A549 (cell line): ENCODE measurements around the gene SLC29A2.
"Not testable (repeated sequence)": the region's sequence is repeated elsewhere in the genome, so short reads cannot be mapped to it uniquely, and the experiment has no call there.

Experiments
- CHD2 ChIP-seq: fragments of 150-350 bp; IDR thresholded peaks from 2 replicates; pipeline ENCODE4 v1.6.1; 2014; ENCODE audit warnings: low read length; ENCODE audit not compliant: partially characterized antibody
- EP300 ChIP-seq, 2 experiments: fragments of >200 bp; sonication (Bioruptor Twin); formaldehyde crosslinking; IDR thresholded peaks; 2 replicates in 1 of 2; 3 replicates in 1 of 2; pipeline ENCODE4 v1.6.1; 2016 to 2017
- HOXB13 ChIP-seq: fragments of 250-450 bp; sonication (Bioruptor Pico); IDR thresholded peaks from 2 replicates; pipeline ENCODE4 v1.5.0; 2020; ENCODE audit warnings: low read depth, mild to moderate bottlenecking, moderate library complexity
- JUN ChIP-seq, 2 experiments: fragments of >200 bp; sonication (Bioruptor Twin); formaldehyde crosslinking; IDR thresholded peaks; 2 replicates in 1 of 2; 3 replicates in 1 of 2; pipeline ENCODE4 v1.6.1; 2016 to 2017
- POLR2A ChIP-seq: IDR thresholded peaks from 2 replicates; pipeline ENCODE4 v1.6.1; 2012; ENCODE audit warnings: mild to moderate bottlenecking, low read length
- RFX5 ChIP-seq: fragments of 450-650 bp; IDR thresholded peaks from 2 replicates; pipeline ENCODE4 v1.7.1; 2014; ENCODE audit warnings: antibody characterized with exemption, mild to moderate bottlenecking, moderate library complexity
- TF ChIP-seq, protein P1 (sequence below): fragments of >200 bp; sonication (Bioruptor Twin); formaldehyde crosslinking; IDR thresholded peaks from 3 replicates; pipeline ENCODE4 v1.5.1; 2016

DNA sequence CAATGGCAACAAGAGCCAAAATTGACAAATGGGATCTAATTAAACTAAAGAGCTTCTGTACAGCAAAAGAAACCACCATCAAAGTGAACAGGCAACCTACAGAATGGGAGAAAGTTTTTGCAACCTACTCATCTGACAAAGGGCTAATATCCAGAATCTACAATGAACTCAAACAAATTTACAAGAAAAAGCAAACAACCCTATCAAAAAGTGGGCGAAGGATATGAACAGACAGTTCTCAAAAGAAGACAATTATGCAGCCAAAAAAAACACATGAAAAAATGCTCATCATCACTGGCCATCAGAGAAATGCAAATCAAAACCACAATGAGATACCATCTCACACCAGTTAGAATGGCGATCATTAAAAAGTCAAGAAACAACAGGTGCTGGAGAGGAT lies 51.3 kb downstream of the SLC29A2 start:
- TF ChIP-seq EP300 (IDR thresholded peaks at IDR 0.05); RFX5; CHD2; POLR2A; HOXB13; JUN (IDR thresholded peaks at IDR 0.05): not testable (repeated sequence)
- TF ChIP-seq, protein P1, sequence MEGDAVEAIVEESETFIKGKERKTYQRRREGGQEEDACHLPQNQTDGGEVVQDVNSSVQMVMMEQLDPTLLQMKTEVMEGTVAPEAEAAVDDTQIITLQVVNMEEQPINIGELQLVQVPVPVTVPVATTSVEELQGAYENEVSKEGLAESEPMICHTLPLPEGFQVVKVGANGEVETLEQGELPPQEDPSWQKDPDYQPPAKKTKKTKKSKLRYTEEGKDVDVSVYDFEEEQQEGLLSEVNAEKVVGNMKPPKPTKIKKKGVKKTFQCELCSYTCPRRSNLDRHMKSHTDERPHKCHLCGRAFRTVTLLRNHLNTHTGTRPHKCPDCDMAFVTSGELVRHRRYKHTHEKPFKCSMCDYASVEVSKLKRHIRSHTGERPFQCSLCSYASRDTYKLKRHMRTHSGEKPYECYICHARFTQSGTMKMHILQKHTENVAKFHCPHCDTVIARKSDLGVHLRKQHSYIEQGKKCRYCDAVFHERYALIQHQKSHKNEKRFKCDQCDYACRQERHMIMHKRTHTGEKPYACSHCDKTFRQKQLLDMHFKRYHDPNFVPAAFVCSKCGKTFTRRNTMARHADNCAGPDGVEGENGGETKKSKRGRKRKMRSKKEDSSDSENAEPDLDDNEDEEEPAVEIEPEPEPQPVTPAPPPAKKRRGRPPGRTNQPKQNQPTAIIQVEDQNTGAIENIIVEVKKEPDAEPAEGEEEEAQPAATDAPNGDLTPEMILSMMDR = not testable (repeated sequence)
